GM12878 (cell line): Measurements from ENCODE around the gene RFK. TPM values are rescaled to one million over a fixed set of nuclear protein-coding genes. Genes with fewer than 3 reads are reported as not detected.

ENCODE experiments used
- BACH1 ChIP-seq: fragments of 450-650 bp; IDR thresholded peaks from 2 replicates; pipeline ENCODE4 v1.6.1; 2017; ENCODE audit warnings: mild to moderate bottlenecking, borderline replicate concordance
- BMI1 ChIP-seq: fragments of 450-650 bp; IDR thresholded peaks from 2 replicates; pipeline ENCODE4 v1.6.1; 2016; ENCODE audit warnings: mild to moderate bottlenecking, moderate library complexity, borderline replicate concordance
- CEBPB ChIP-seq, 2 experiments: fragments of 150-350 bp in 1 of 2; IDR thresholded peaks; 2 replicates each; pipeline ENCODE4 v1.6.1; 2012 to 2014; ENCODE audit warnings: low read depth in 2 of 2, low read length in 2 of 2, borderline replicate concordance in 1 of 2, inconsistent platforms in 1 of 2
- E2F4 ChIP-seq: IDR thresholded peaks from 2 replicates; pipeline ENCODE4 v1.6.1; 2012; ENCODE audit warnings: low read depth, low read length, improper control_type of control experiment
- E2F8 ChIP-seq: fragments of 450-650 bp; IDR thresholded peaks from 2 replicates; pipeline ENCODE4 v1.6.1; 2018; ENCODE audit warnings: mild to moderate bottlenecking, low read depth, moderate library complexity; ENCODE audit not compliant: partially characterized antibody
- E4F1 ChIP-seq: fragments of 450-650 bp; IDR thresholded peaks from 2 replicates; pipeline ENCODE4 v1.6.1; 2018; ENCODE audit warnings: borderline replicate concordance, mild to moderate bottlenecking; ENCODE audit not compliant: partially characterized antibody
- EED ChIP-seq: sonication (generic); IDR thresholded peaks from 2 replicates; pipeline ENCODE4 v1.6.1; 2016; ENCODE audit warnings: antibody characterized with exemption, low read depth
- ETV6 ChIP-seq, 2 experiments: fragments of 450-650 bp in 1 of 2; IDR thresholded peaks in 1 of 2; conservative IDR thresholded peaks in 1 of 2; 2 replicates each; pipeline ENCODE4 v1.6.1; 2014; ENCODE audit warnings: antibody characterized with exemption in 1 of 2, borderline replicate concordance in 1 of 2, low read depth in 1 of 2, mild to moderate bottlenecking in 1 of 2, moderate library complexity in 1 of 2
- HCFC1 ChIP-seq: fragments of 150-350 bp; IDR thresholded peaks from 2 replicates; pipeline ENCODE4 v1.6.1; 2014; ENCODE audit warnings: low read length
- IKZF1 ChIP-seq: fragments of 450-650 bp; conservative IDR thresholded peaks from 2 replicates; pipeline ENCODE4 v1.6.1; 2017; ENCODE audit warnings: antibody characterized with exemption, mild to moderate bottlenecking
- IRF4 ChIP-seq: IDR thresholded peaks from 2 replicates; pipeline ENCODE4 v1.6.1; 2011; ENCODE audit warnings: low read depth, low read length
- MTA2 ChIP-seq: fragments of 450-650 bp; IDR thresholded peaks from 2 replicates; pipeline ENCODE4 v1.6.1; 2016; ENCODE audit warnings: low read depth, mild to moderate bottlenecking, moderate library complexity
- MTA3 ChIP-seq: IDR thresholded peaks from 2 replicates; pipeline ENCODE4 v1.6.1; 2012; ENCODE audit warnings: low read length, inconsistent platforms, borderline replicate concordance
- NFYA ChIP-seq: IDR thresholded peaks from 2 replicates; pipeline ENCODE4 v1.6.1; 2011; ENCODE audit warnings: low read depth, mild to moderate bottlenecking, low read length, improper control_type of control experiment, borderline replicate concordance
- RUNX3 ChIP-seq: IDR thresholded peaks from 2 replicates; pipeline ENCODE4 v1.6.1; 2012; ENCODE audit warnings: low read length, inconsistent platforms
- SMARCA5 ChIP-seq: fragments of 450-650 bp; IDR thresholded peaks from 2 replicates; pipeline ENCODE4 v1.6.1; 2017; ENCODE audit warnings: mild to moderate bottlenecking
- SP1 ChIP-seq: IDR thresholded peaks from one replicate; pipeline ENCODE4 v1.6.1; 2011; ENCODE audit warnings: low read depth, low read length
- STAT1 ChIP-seq: fragments of 450-650 bp; conservative IDR thresholded peaks from 2 replicates; pipeline ENCODE4 v1.6.1; 2014; ENCODE audit warnings: antibody characterized with exemption, mild to moderate bottlenecking
- TAF1 ChIP-seq: IDR thresholded peaks from 2 replicates; pipeline ENCODE4 v1.6.1; 2011; ENCODE audit warnings: mild to moderate bottlenecking, low read depth, low read length, borderline replicate concordance
- ZBTB4 ChIP-seq: fragments of 450-650 bp; formaldehyde crosslinking; IDR thresholded peaks from 2 replicates; pipeline ENCODE4 v1.4.0; 2022; ENCODE audit warnings: mild to moderate bottlenecking, moderate library complexity
- ZNF622 ChIP-seq: fragments of 450-650 bp; IDR thresholded peaks from 2 replicates; pipeline ENCODE4 v1.6.1; 2017; ENCODE audit warnings: mild to moderate bottlenecking, inconsistent platforms
- polyA plus RNA-seq, 11 experiments: library from polyadenylated mRNA; depleted of rRNA in 4 of 11; unstranded in 6 of 11; stranded (reverse) in 5 of 11; fragments of >200 nt; fragmentation: Nextera tagmentation in 4 of 11; fragmentation: Illumina TruSeq in 1 of 11; extraction: Ambion mirVana in 4 of 11; extraction: Trizol in 1 of 11; gene quantifications; 1 replicate in 1 of 11; 2 replicates in 10 of 11; pipeline versions ENCODE4 v1.2.1 to v1.2.3, GENCODE V29; 2011 to 2016; ENCODE audit warnings: inconsistent platforms in 2 of 11, missing spikeins in 2 of 11, low read depth in 1 of 11
- total RNA-seq, 4 experiments: library from RNA; depleted of rRNA in 3 of 4; stranded (reverse); fragments of >200 nt in 3 of 4; fragmentation: Illumina TruSeq in 1 of 4; extraction: Trizol in 1 of 4; gene quantifications; 2 replicates each; pipeline versions ENCODE4 v1.2.1 to v1.2.3, GENCODE V29; 2013 to 2021

The RFK gene
- total and polyA plus RNA-seq, 10 of the 15 experiments (the other 5 are each of a cell fraction or from before 2014, with no cell fraction given): 4.4 to 18.6 (median 11.6) TPM

- TF ChIP-seq E2F8 (no peak), CEBPB (IDR thresholded peaks at IDR 0.05; ENCODE audit: borderline replicate concordance in 1 of 2, low read depth in 2 of 2, low read length in 2 of 2) (no peak), BMI1 (peak; percentile 74), IKZF1 (peak; percentile 76), MTA3 (no peak), MTA2 (no peak), STAT1 (no peak), EED (no peak), SP1 (no peak), HCFC1 (peak; percentile 26; the same call in 1 of the 2 replicates), RUNX3 (no peak), NFYA (no peak), E2F4 (no peak), ZNF622 (no peak), IRF4 (0 out of 2 replicates have a peak, but pooled peaks have one; percentile 13), BACH1 (0 out of 2 replicates have a peak, but pooled peaks have one; percentile 56), SMARCA5 (peak; percentile 75; the same call in 1 of the 2 replicates), TAF1 (peak; percentile 65; the same call in 1 of the 2 replicates), E4F1 (no peak), ETV6 (conservative IDR thresholded peaks at IDR 0.05 in 1 of 2, IDR thresholded peaks at IDR 0.05 in 1 of 2; ENCODE audit: borderline replicate concordance in 1 of 2, low read depth in 1 of 2) (no peak), ZBTB4 (CRISPR knock-in tag) (no peak)
Observed at GRCh38 chr9:76394195-76394959, at the start of gene RFK (continued).
